Keratinocyte (primary cell): ENCODE results near the gene PRRT2. TPM values are rescaled to one million over a fixed set of nuclear protein-coding genes. Genes with fewer than 3 reads are reported as not detected.

Experiments
- DNase-seq: peaks from one replicate; pipeline ENCODE4 v3.0.0-alpha.2; 2011; ENCODE audit warnings: low read depth, missing footprints, low spot score
- FAIRE-seq: peaks from 2 replicates; lab custom pipeline; 2011; peaks lifted over from hg19 to GRCh38; lab: Jason Lieb, UNC
- H2AFZ ChIP-seq: 2 replicates; pipeline ENCODE4 v1.6.0; 2012; ENCODE audit warnings: low read length, control low read depth, inconsistent platforms; ENCODE audit not compliant: control insufficient read depth
- H3K27ac ChIP-seq: 2 replicates; pipeline ENCODE4 v1.5.1; 2011; ENCODE audit warnings: low read length; ENCODE audit not compliant: control insufficient read depth, insufficient read depth
- H3K27me3 ChIP-seq: 3 replicates; pipeline ENCODE4 v1.6.0; 2011; ENCODE audit warnings: low read length; ENCODE audit not compliant: control insufficient read depth, insufficient read depth; ENCODE audit errors: extremely low read depth
- H3K36me3 ChIP-seq, 2 experiments: 2 replicates in 1 of 2; 3 replicates in 1 of 2; pipeline ENCODE4 v1.5.1; 2011; ENCODE audit warnings: low read length in 2 of 2, mild to moderate bottlenecking in 1 of 2; ENCODE audit not compliant: control insufficient read depth in 2 of 2, insufficient read depth in 2 of 2; ENCODE audit errors: extremely low read depth in 1 of 2
- H3K4me1 ChIP-seq: 3 replicates; pipeline ENCODE4 v1.5.1; 2011; ENCODE audit warnings: low read length; ENCODE audit not compliant: control insufficient read depth, insufficient read depth; ENCODE audit errors: extremely low read depth
- H3K4me2 ChIP-seq: 3 replicates; pipeline ENCODE4 v1.6.0; 2011; ENCODE audit warnings: low read depth, low read length; ENCODE audit not compliant: control insufficient read depth, insufficient read depth; ENCODE audit errors: extremely low read depth
- H3K4me3 ChIP-seq, 3 experiments: fragments of 200-600 bp in 1 of 3; sonication (generic) in 1 of 3; 2 replicates in 2 of 3; 3 replicates in 1 of 3; pipeline ENCODE4 v1.5.1; 2011 to 2016; ENCODE audit warnings: low read length in 3 of 3, mild to moderate bottlenecking in 3 of 3, control low read depth in 2 of 3, inconsistent platforms in 1 of 3, low read depth in 1 of 3, mixed read lengths in 1 of 3, mixed run types in 1 of 3, moderate library complexity in 1 of 3; ENCODE audit not compliant: control insufficient read depth in 2 of 3, insufficient read depth in 2 of 3; ENCODE audit errors: extremely low read depth in 1 of 3
- H3K79me2 ChIP-seq: 2 replicates; pipeline ENCODE4 v1.6.0; 2012; ENCODE audit warnings: low read length; ENCODE audit not compliant: control insufficient read depth, insufficient read depth
- H3K9ac ChIP-seq: 3 replicates; pipeline ENCODE4 v1.6.0; 2011; ENCODE audit warnings: low read length; ENCODE audit not compliant: control insufficient read depth, insufficient read depth; ENCODE audit errors: extremely low read depth
- H3K9me1 ChIP-seq: 3 replicates; pipeline ENCODE4 v1.6.0; 2011; ENCODE audit warnings: low read length; ENCODE audit not compliant: control insufficient read depth, insufficient read depth; ENCODE audit errors: extremely low read depth
- H3K9me3 ChIP-seq: 2 replicates; pipeline ENCODE4 v1.5.1; 2012; ENCODE audit warnings: low read depth, low read length; ENCODE audit not compliant: control insufficient read depth
- H4K20me1 ChIP-seq: 3 replicates; pipeline ENCODE4 v1.6.0; 2011; ENCODE audit warnings: low read length; ENCODE audit not compliant: control insufficient read depth, insufficient read depth; ENCODE audit errors: extremely low read depth
- EZH2 ChIP-seq: IDR thresholded peaks from one replicate; pipeline ENCODE4 v1.6.1; 2012; ENCODE audit warnings: inconsistent platforms, mild to moderate bottlenecking, low read length, moderate library complexity
- dilution Hi-C: fragments of 300-500 bp; cut with MboI; formaldehyde crosslinking; loops from one replicate; pipeline ENCODE4 v1.7.0; 2020; ENCODE audit warnings: low sequenced_read_pairs; ENCODE audit not compliant: extremely low pct_ligation_motif_present
- polyA plus RNA-seq, 5 experiments: library from polyadenylated mRNA; depleted of rRNA in 3 of 5; stranded (reverse) in 3 of 5; stranded (forward) in 1 of 5; unstranded in 1 of 5; fragments of >200 nt; gene quantifications; 1 replicate in 1 of 5; 2 replicates in 3 of 5; 3 replicates in 1 of 5; pipeline versions ENCODE4 v1.2.1 to v1.2.3, GENCODE V29; 2011 to 2012; ENCODE audit warnings: missing spikeins in 2 of 5, low read depth in 1 of 5, low replicate concordance in 1 of 5
- TF ChIP-seq, protein P1 (sequence below), 3 experiments: IDR thresholded peaks in 1 of 3; conservative IDR thresholded peaks in 1 of 3; optimal IDR thresholded peaks in 1 of 3; 2 replicates in 2 of 3; 3 replicates in 1 of 3; pipeline versions ENCODE3 to v1.5.1; 2011; ENCODE audit warnings: low read length in 3 of 3, mild to moderate bottlenecking in 3 of 3, moderate library complexity in 2 of 3, control low read depth in 1 of 3, inconsistent platforms in 1 of 3; ENCODE audit not compliant: insufficient read depth in 2 of 3; ENCODE audit errors: extremely low read depth in 1 of 3

Gene PRRT2
- polyA plus RNA-seq, 1 donor (not counting 4 experiments of a cell fraction or from before 2014, with no cell fraction given) = not detected

DNA sequence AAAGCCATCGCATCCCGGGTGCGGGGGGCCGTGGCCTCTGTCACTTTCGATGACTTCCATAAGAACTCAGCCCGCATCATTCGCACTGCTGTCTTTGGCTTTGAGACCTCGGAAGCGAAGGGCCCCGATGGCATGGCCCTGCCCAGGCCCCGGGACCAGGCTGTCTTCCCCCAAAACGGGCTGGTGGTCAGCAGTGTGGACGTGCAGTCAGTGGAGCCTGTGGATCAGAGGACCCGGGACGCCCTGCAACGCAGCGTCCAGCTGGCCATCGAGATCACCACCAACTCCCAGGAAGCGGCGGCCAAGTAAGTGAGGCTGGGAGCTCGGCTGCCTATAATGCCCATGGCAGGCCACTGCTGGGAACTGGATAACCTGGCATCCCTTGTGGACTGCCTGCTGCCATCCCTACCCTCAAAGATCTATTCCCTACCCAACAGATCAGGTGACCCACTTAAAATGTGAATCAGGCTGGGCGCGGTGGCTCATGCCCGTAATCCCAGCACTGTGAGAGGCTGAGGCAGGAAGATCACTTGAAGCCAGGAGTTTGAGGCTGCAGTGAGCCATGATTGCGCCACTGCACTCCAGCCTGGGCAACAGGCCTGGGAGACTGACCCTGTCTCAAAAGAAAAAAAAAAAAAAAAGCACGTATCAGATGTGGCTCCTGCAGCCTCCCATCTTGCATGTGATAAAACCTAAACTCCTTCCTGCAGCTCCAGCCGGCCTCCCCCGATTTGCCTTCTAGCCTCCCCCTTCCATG is 32.8 kb downstream of the PRRT2 start:
- H3K36me3 ChIP-seq = peaks cover 28 to 48% of the 10 kb centered on the region in 2 experiments
- no peak for DNase-seq
- FAIRE-seq = no peak

DNA sequence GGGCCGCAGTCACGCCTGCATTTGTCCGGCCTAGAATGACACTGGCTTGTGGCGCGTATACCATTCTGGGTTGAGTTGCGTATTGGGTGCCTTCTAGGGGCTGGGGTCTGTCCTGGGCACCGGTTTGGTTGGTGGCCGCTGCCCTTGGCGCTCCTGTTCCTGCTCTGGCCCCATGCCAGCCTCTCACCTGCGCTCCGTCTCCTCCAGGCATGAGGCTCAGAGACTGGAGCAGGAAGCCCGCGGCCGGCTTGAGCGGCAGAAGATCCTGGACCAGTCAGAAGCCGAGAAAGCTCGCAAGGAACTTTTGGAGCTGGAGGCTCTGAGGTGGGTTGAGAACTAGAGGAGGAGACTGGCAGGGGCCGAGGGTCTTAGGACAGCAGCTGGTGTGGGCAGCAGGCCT is 33.7 kb downstream of the PRRT2 start:
- no peaks in the 10 kb centered on the region for H3K79me2 ChIP-seq
- FAIRE-seq (no peak), DNase-seq (no peak)
- dilution Hi-C loops = no loop called here
- H3K27ac ChIP-seq = no peak overlapping the region
- no peak overlapping the region for H3K4me3 ChIP-seq
- H2AFZ ChIP-seq = no peak overlapping the region
- H4K20me1 ChIP-seq = no peaks in the 10 kb centered on the region
- H3K9me1 ChIP-seq = no peaks in the 10 kb centered on the region
- H3K4me2 ChIP-seq = no peak overlapping the region
- no peaks in the 10 kb centered on the region for H3K9me3 ChIP-seq
- H3K36me3 ChIP-seq = peaks cover 26 to 41% of the 10 kb centered on the region in 2 experiments
- TF ChIP-seq EZH2 = no peak
- TF ChIP-seq, protein P1, sequence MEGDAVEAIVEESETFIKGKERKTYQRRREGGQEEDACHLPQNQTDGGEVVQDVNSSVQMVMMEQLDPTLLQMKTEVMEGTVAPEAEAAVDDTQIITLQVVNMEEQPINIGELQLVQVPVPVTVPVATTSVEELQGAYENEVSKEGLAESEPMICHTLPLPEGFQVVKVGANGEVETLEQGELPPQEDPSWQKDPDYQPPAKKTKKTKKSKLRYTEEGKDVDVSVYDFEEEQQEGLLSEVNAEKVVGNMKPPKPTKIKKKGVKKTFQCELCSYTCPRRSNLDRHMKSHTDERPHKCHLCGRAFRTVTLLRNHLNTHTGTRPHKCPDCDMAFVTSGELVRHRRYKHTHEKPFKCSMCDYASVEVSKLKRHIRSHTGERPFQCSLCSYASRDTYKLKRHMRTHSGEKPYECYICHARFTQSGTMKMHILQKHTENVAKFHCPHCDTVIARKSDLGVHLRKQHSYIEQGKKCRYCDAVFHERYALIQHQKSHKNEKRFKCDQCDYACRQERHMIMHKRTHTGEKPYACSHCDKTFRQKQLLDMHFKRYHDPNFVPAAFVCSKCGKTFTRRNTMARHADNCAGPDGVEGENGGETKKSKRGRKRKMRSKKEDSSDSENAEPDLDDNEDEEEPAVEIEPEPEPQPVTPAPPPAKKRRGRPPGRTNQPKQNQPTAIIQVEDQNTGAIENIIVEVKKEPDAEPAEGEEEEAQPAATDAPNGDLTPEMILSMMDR (optimal IDR thresholded peaks at IDR 0.05 in 1 of 3, IDR thresholded peaks at IDR 0.05 in 1 of 3, conservative IDR thresholded peaks at IDR 0.05 in 1 of 3; ENCODE audit: extremely low read depth in 1 of 3, insufficient read depth in 2 of 3, low read length in 3 of 3) = no peak
- H3K27me3 ChIP-seq = no peaks in the 10 kb centered on the region
- no peak overlapping the region for H3K9ac ChIP-seq
- H3K4me1 ChIP-seq = no peaks in the 10 kb centered on the region

More for the DNA sequence above, 32.8 kb downstream of the PRRT2 start:
- Histone ChIP-seq H3K9ac (no peak overlapping the region), H3K27ac (no peak overlapping the region), H3K4me1 (no peaks in the 10 kb centered on the region), H3K27me3 (no peaks in the 10 kb centered on the region), H4K20me1 (no peaks in the 10 kb centered on the region), H3K79me2 (no peaks in the 10 kb centered on the region), H3K9me3 (no peaks in the 10 kb centered on the region), H2AFZ (no peak overlapping the region), H3K4me3 (no peak overlapping the region), H3K9me1 (no peaks in the 10 kb centered on the region), H3K4me2 (no peak overlapping the region)
- dilution Hi-C loops = no loop called here
- no peak for TF ChIP-seq EZH2
- TF ChIP-seq, protein P1 (optimal IDR thresholded peaks at IDR 0.05 in 1 of 3, IDR thresholded peaks at IDR 0.05 in 1 of 3, conservative IDR thresholded peaks at IDR 0.05 in 1 of 3; ENCODE audit: extremely low read depth in 1 of 3, insufficient read depth in 2 of 3, low read length in 3 of 3) = no peak
